Esophagus muscularis mucosa (tissue), 4 donors: ENCODE measurements around the gene ENTPD8. TPM values are rescaled to one million over a fixed set of nuclear protein-coding genes. Genes with fewer than 3 reads are reported as not detected.
A peak's percentile ranks its signal among the peaks of the same experiment; 100 is the strongest.

ENCODE experiments used
- DNase-seq: peaks from one replicate; pipeline ENCODE4 v3.0.0-alpha.2; 2017; ENCODE audit errors: extremely low spot score
- H3K27ac ChIP-seq, 4 donors: fragments of 200-600 bp; sonication (generic); replicated peaks in 1 of 4; 1 replicate in 3 of 4; 2 replicates in 1 of 4; pipeline ENCODE4 v1.5.1; 2016 to 2019; ENCODE audit warnings: mild to moderate bottlenecking in 1 of 4
- H3K27me3 ChIP-seq, 4 donors: fragments of 200-600 bp; sonication (generic); one replicate each; pipeline versions ENCODE4 v1.5.1 to v1.6.0; 2016 to 2019
- H3K36me3 ChIP-seq, 4 donors: fragments of 200-600 bp; sonication (generic); one replicate each; pipeline ENCODE4 v1.5.1; 2016 to 2019
- H3K4me1 ChIP-seq, 4 donors: fragments of 200-600 bp; sonication (generic); one replicate each; pipeline ENCODE4 v1.5.1; 2016 to 2019
- H3K4me3 ChIP-seq, 4 donors: fragments of 200-600 bp; sonication (generic); 1 replicate in 2 of 4; 2 replicates in 2 of 4; pipeline ENCODE4 v1.5.1; 2016 to 2019; ENCODE audit warnings: mild to moderate bottlenecking in 4 of 4, moderate library complexity in 1 of 4
- H3K9me3 ChIP-seq, 4 donors: fragments of 200-600 bp; sonication (generic); 1 replicate in 3 of 4; 2 replicates in 1 of 4; pipeline ENCODE4 v1.5.1; 2016 to 2019
- EP300 ChIP-seq: sonication (generic); formaldehyde crosslinking; IDR thresholded peaks from one replicate; pipeline ENCODE4 v1.6.1; 2017; ENCODE audit warnings: antibody characterized with exemption
- POLR2A ChIP-seq: fragments of 450-650 bp; IDR thresholded peaks from one replicate; pipeline ENCODE4 v1.6.1; 2017; ENCODE audit warnings: antibody characterized with exemption, moderate library complexity, mild to moderate bottlenecking, low read depth
- POLR2AphosphoS5 ChIP-seq, 2 donors: sonication (generic); formaldehyde crosslinking; IDR thresholded peaks; one replicate each; pipeline ENCODE4 v1.6.1; 2017; ENCODE audit warnings: antibody characterized with exemption in 2 of 2
- WGBS: methylation state at CpG from one replicate; pipeline ENCODE4 v1.1.5; 2018; 5-methylcytosine and 5-hydroxymethylcytosine counted together
- intact Hi-C: fragments of 100-400 bp; cut with DNase I; formaldehyde crosslinking; loops from one replicate; pipeline ENCODE4 v1.15.1; 2023
- total RNA-seq, 4 donors: library from RNA; depleted of rRNA; stranded (reverse); fragments of >200 nt; gene quantifications; one replicate each; pipeline versions ENCODE4 v1.1.0 to v1.2.1, GENCODE V29; 2016
- TF ChIP-seq, protein P1 (sequence below), 3 experiments: fragments of 200-600 bp in 2 of 3; fragments of 450-650 bp in 1 of 3; sonication (generic) in 2 of 3; IDR thresholded peaks; one replicate each; pipeline ENCODE4 v1.5.1; 2017 to 2019; ENCODE audit warnings: antibody characterized with exemption in 3 of 3, mild to moderate bottlenecking in 2 of 3, moderate library complexity in 1 of 3

Gene ENTPD8
- total RNA-seq, 4 donors from 2014 or later: not detected

DNA sequence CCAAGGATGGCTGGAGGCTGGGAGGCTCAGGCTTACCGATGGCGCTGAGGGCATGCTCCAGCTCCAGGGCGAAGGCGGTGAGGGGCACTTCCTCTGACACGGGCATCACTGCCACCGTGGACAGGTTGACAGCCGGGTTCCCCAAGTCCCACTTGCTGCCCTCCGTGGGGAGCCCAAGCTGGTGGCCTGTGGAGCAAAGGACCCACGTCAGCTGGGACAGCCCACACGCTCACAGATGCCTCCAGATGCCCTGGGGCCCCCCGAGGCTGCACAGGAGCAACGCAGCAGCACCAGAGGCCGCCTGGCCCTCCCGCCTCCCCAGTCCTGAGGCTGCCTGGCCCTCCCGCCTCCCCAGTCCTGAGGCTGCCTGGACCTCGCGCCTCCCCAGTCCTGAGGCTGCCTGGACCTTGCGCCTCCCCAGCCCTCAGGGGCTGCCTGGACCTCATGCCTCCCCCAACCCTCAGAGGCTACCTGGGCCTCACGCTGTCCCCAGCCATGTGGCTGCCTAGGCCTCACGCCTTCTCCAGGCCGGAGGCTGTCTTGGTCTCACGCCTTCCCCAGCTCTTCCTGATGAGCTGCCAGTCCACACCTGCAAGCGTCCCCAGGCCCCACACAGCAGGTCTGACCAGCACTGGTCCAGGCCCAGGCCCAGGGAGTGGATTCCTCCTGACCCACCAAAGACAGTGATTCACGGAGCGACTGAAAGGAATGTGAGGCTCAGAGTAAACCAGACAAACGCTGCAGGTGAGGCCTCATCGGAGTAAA lies 43.6 kb upstream of the ENTPD8 start:
- TF ChIP-seq POLR2AphosphoS5 (IDR thresholded peaks at IDR 0.05) (no peak), POLR2A (no peak), EP300 (no peak)
- TF ChIP-seq, protein P1, sequence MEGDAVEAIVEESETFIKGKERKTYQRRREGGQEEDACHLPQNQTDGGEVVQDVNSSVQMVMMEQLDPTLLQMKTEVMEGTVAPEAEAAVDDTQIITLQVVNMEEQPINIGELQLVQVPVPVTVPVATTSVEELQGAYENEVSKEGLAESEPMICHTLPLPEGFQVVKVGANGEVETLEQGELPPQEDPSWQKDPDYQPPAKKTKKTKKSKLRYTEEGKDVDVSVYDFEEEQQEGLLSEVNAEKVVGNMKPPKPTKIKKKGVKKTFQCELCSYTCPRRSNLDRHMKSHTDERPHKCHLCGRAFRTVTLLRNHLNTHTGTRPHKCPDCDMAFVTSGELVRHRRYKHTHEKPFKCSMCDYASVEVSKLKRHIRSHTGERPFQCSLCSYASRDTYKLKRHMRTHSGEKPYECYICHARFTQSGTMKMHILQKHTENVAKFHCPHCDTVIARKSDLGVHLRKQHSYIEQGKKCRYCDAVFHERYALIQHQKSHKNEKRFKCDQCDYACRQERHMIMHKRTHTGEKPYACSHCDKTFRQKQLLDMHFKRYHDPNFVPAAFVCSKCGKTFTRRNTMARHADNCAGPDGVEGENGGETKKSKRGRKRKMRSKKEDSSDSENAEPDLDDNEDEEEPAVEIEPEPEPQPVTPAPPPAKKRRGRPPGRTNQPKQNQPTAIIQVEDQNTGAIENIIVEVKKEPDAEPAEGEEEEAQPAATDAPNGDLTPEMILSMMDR (IDR thresholded peaks at IDR 0.05): no peak
- Histone ChIP-seq H3K4me3 (no peak overlapping the region), H3K27me3 (no peaks in the 10 kb centered on the region), H3K27ac (no peak overlapping the region), H3K9me3 (no peaks in the 10 kb centered on the region), H3K36me3 (peaks cover 0 to 22% (median 8%) of the 10 kb centered on the region in 4 donors), H3K4me1 (peaks cover 0 to 15% (median 10%) of the 10 kb centered on the region in 4 donors)
- WGBS: 90% methylated on average over 19 of the region's 27 CpGs
- intact Hi-C loops: no loop called here
- no peak for DNase-seq

- WGBS: 70% methylated on average over 25 of the region's 26 CpGs
- intact Hi-C loops: no loop called here
- no peaks in the 10 kb centered on the region for H3K27me3 ChIP-seq
- H3K4me3 ChIP-seq: no peak overlapping the region
- peak overlapping the region in 3 of 4 donors; percentile 38 to 62 (median 45) for H3K27ac ChIP-seq
- TF ChIP-seq POLR2A (no peak), POLR2AphosphoS5 (IDR thresholded peaks at IDR 0.05) (peak in 1 of 2 donors; percentile 68)
- H3K4me1 ChIP-seq: peaks cover 0 to 15% (median 10%) of the 10 kb centered on the region in 4 donors
- peaks cover 0 to 17% (median 4%) of the 10 kb centered on the region in 4 donors for H3K36me3 ChIP-seq
- no peak for DNase-seq
- H3K9me3 ChIP-seq: no peaks in the 10 kb centered on the region
These were observed 41.1 kb upstream of the ENTPD8 start for GRCh38 chr9:137482094-137482781.

- DNase-seq: no peak
- 94% methylated on average over 17 of the region's 38 CpGs for WGBS
- Histone ChIP-seq H3K4me3 (no peak overlapping the region), H3K27me3 (no peaks in the 10 kb centered on the region), H3K36me3 (peaks cover 0 to 13% (median 4%) of the 10 kb centered on the region in 4 donors), H3K4me1 (peaks cover 0 to 15% (median 10%) of the 10 kb centered on the region in 4 donors), H3K9me3 (peaks cover 0 to 9% (median 7%) of the 10 kb centered on the region in 4 donors), H3K27ac (peak overlapping the region in 3 of 4 donors; percentile 38 to 62 (median 45))
- intact Hi-C loops: no loop called here
- no peak for TF ChIP-seq POLR2AphosphoS5 (IDR thresholded peaks at IDR 0.05)
- TF ChIP-seq, protein P1 (IDR thresholded peaks at IDR 0.05): no peak
- TF ChIP-seq POLR2A: no peak
- TF ChIP-seq EP300: no peak
These were observed 39.8 kb upstream of the ENTPD8 start for GRCh38 chr9:137480686-137481683.

- TF ChIP-seq POLR2A (no peak), POLR2AphosphoS5 (IDR thresholded peaks at IDR 0.05) (no peak), EP300 (no peak)
- TF ChIP-seq, protein P1 (IDR thresholded peaks at IDR 0.05): no peak
- intact Hi-C loops: no loop called here
- DNase-seq: no peak
These were observed 38.9 kb upstream of the ENTPD8 start for GRCh38 chr9:137479892-137480685.

More at GRCh38 chr9:137479892-137480685, 38.9 kb upstream of the ENTPD8 start:
- WGBS: 92% methylated on average over 13 of the region's 32 CpGs
- peaks cover 0 to 15% (median 10%) of the 10 kb centered on the region in 4 donors for H3K4me1 ChIP-seq
- peaks cover 0 to 18% (median 14%) of the 10 kb centered on the region in 4 donors for H3K9me3 ChIP-seq
- H3K27me3 ChIP-seq: no peaks in the 10 kb centered on the region
- no peak overlapping the region for H3K4me3 ChIP-seq
- H3K27ac ChIP-seq: no peak overlapping the region
- H3K36me3 ChIP-seq: peaks cover 0 to 16% (median 4%) of the 10 kb centered on the region in 4 donors
